ENCODE results near the gene LYZL2.
"Not testable (repeated sequence)": the region's sequence is repeated elsewhere in the genome, so short reads cannot be mapped to it uniquely, and the experiment has no call there.

Gene LYZL2

GRCh38 chr10:30606313-30606712, 23.2 kb downstream of the LYZL2 start:
- Histone ChIP-seq H3K4me1 (ENCODE audit: control insufficient read depth in 1 of 2, insufficient read depth in 2 of 2, low read length in 2 of 2) (no peaks in the 10 kb centered on the region), H3K4me3 (ENCODE audit: low read depth, low read length) (no peak overlapping the region), H3K23ac (ENCODE audit: low read length) (no peak overlapping the region), H2AFZ (ENCODE audit: insufficient read depth, low read length, poor library complexity) (no peak overlapping the region), H3K9me3 (ENCODE audit: insufficient read depth, low read depth, low read length) (no peaks in the 10 kb centered on the region), H4K91ac (ENCODE audit: low read depth, low read length) (no peak overlapping the region), H3K14ac (ENCODE audit: low read length) (no peak overlapping the region), H3K18ac (ENCODE audit: low read length) (no peak overlapping the region), H3K36me3 (ENCODE audit: control insufficient read depth in 1 of 2, insufficient read depth in 2 of 2, low read length in 2 of 2) (no peaks in the 10 kb centered on the region), H3K27me3 (ENCODE audit: insufficient read depth, low read length) (no peaks in the 10 kb centered on the region), H3K4me2 (ENCODE audit: low read length) (no peak overlapping the region), H2BK12ac (ENCODE audit: low read length) (no peak overlapping the region), H3K4ac (ENCODE audit: low read depth, low read length) (no peak overlapping the region), H3K79me1 (ENCODE audit: low read length) (no peaks in the 10 kb centered on the region), H3K27ac (ENCODE audit: low read depth, low read length) (no peak overlapping the region), H4K8ac (ENCODE audit: low read depth, low read length) (no peak overlapping the region), H2AK5ac (ENCODE audit: low read length) (no peak overlapping the region), H2BK5ac (ENCODE audit: low read depth, low read length, poor library complexity) (no peak overlapping the region), H3K9ac (ENCODE audit: low read length) (no peak overlapping the region), H3K79me2 (ENCODE audit: control insufficient read depth, insufficient read depth, low read length, poor library complexity) (no peaks in the 10 kb centered on the region), H2BK120ac (ENCODE audit: insufficient read depth, low read length, poor library complexity) (no peak overlapping the region), H4K12ac (ENCODE audit: low read depth, low read length) (no peak overlapping the region)
- no peak for DNase-seq
- WGBS (ENCODE audit: extremely low coverage, insufficient coverage, insufficient read length) = no CpG with 5 or more reads among the region's 5 CpGs

GRCh38 chr10:30605341-30606121, 24.0 kb downstream of the LYZL2 start:
- H3K27me3 ChIP-seq (ENCODE audit: insufficient read depth, low read length); H3K36me3 ChIP-seq (ENCODE audit: control insufficient read depth in 1 of 2, insufficient read depth in 2 of 2, low read length in 2 of 2); H4K12ac ChIP-seq (ENCODE audit: low read depth, low read length); DNase-seq; H3K4ac ChIP-seq (ENCODE audit: low read depth, low read length); H2BK120ac ChIP-seq (ENCODE audit: insufficient read depth, low read length, poor library complexity); H2AK5ac ChIP-seq (ENCODE audit: low read length); H3K4me1 ChIP-seq (ENCODE audit: control insufficient read depth in 1 of 2, insufficient read depth in 2 of 2, low read length in 2 of 2); H3K14ac ChIP-seq (ENCODE audit: low read length); H3K9ac ChIP-seq (ENCODE audit: low read length); H2BK12ac ChIP-seq (ENCODE audit: low read length); H3K23ac ChIP-seq (ENCODE audit: low read length); H3K79me1 ChIP-seq (ENCODE audit: low read length); H3K27ac ChIP-seq (ENCODE audit: low read depth, low read length); H3K4me3 ChIP-seq (ENCODE audit: low read depth, low read length); H4K91ac ChIP-seq (ENCODE audit: low read depth, low read length); H2AFZ ChIP-seq (ENCODE audit: insufficient read depth, low read length, poor library complexity); H3K4me2 ChIP-seq (ENCODE audit: low read length); H3K79me2 ChIP-seq (ENCODE audit: control insufficient read depth, insufficient read depth, low read length, poor library complexity); H4K8ac ChIP-seq (ENCODE audit: low read depth, low read length); H2BK5ac ChIP-seq (ENCODE audit: low read depth, low read length, poor library complexity); H3K18ac ChIP-seq (ENCODE audit: low read length); H3K9me3 ChIP-seq (ENCODE audit: insufficient read depth, low read depth, low read length): not testable (repeated sequence)
- no CpG with 5 or more reads among the region's 16 CpGs for WGBS (ENCODE audit: extremely low coverage, insufficient coverage, insufficient read length)

DNA sequence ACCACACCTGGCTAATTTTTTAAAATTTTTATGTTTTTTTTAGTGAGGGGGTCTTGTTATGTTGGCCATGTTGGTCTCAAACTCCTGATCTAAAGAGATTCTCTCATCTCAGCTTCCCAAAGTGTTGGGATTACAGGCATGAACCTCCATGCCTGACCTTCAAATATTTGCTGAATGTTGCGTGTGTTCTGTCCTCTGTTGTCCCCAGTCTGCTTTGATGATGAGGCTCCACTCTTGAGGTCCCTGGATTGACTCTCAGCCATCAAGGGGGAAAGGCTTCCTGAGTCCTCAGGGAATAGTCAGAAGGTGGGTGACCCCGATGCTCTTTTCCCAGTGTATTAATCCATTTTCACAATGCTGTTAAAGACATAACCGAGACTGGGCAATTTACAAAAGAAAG, 26.0 kb downstream of the LYZL2 start:
- Histone ChIP-seq H2BK120ac (ENCODE audit: insufficient read depth, low read length, poor library complexity) (no peak overlapping the region), H4K91ac (ENCODE audit: low read depth, low read length) (no peak overlapping the region), H3K4me3 (ENCODE audit: low read depth, low read length) (no peak overlapping the region), H3K23ac (ENCODE audit: low read length) (no peak overlapping the region), H3K4me1 (ENCODE audit: control insufficient read depth in 1 of 2, insufficient read depth in 2 of 2, low read length in 2 of 2) (no peaks in the 10 kb centered on the region), H3K4ac (ENCODE audit: low read depth, low read length) (no peak overlapping the region), H2BK12ac (ENCODE audit: low read length) (no peak overlapping the region), H3K4me2 (ENCODE audit: low read length) (no peak overlapping the region), H3K36me3 (ENCODE audit: control insufficient read depth in 1 of 2, insufficient read depth in 2 of 2, low read length in 2 of 2) (no peaks in the 10 kb centered on the region), H3K27me3 (ENCODE audit: insufficient read depth, low read length) (no peaks in the 10 kb centered on the region), H2AK5ac (ENCODE audit: low read length) (no peak overlapping the region), H3K79me2 (ENCODE audit: control insufficient read depth, insufficient read depth, low read length, poor library complexity) (no peaks in the 10 kb centered on the region), H3K18ac (ENCODE audit: low read length) (no peak overlapping the region), H3K14ac (ENCODE audit: low read length) (no peak overlapping the region), H4K12ac (ENCODE audit: low read depth, low read length) (no peak overlapping the region), H3K27ac (ENCODE audit: low read depth, low read length) (no peak overlapping the region), H4K8ac (ENCODE audit: low read depth, low read length) (no peak overlapping the region), H3K79me1 (ENCODE audit: low read length) (no peaks in the 10 kb centered on the region), H3K9ac (ENCODE audit: low read length) (no peak overlapping the region), H2AFZ (ENCODE audit: insufficient read depth, low read length, poor library complexity) (no peak overlapping the region), H2BK5ac (ENCODE audit: low read depth, low read length, poor library complexity) (no peak overlapping the region), H3K9me3 (ENCODE audit: insufficient read depth, low read depth, low read length) (no peaks in the 10 kb centered on the region)
- DNase-seq = no peak
- WGBS (ENCODE audit: extremely low coverage, insufficient coverage, insufficient read length) = no CpG with 5 or more reads among the region's 3 CpGs

- H3K4me3 ChIP-seq (ENCODE audit: low read depth, low read length) = no peak overlapping the region
- H3K79me1 ChIP-seq (ENCODE audit: low read length) = no peaks in the 10 kb centered on the region
- H3K23ac ChIP-seq (ENCODE audit: low read length) = no peak overlapping the region
- no peaks in the 10 kb centered on the region for H3K79me2 ChIP-seq (ENCODE audit: control insufficient read depth, insufficient read depth, low read length, poor library complexity)
- H2BK5ac ChIP-seq (ENCODE audit: low read depth, low read length, poor library complexity) = no peak overlapping the region
- H3K4me1 ChIP-seq (ENCODE audit: control insufficient read depth in 1 of 2, insufficient read depth in 2 of 2, low read length in 2 of 2) = no peaks in the 10 kb centered on the region
- no CpG with 5 or more reads among the region's 1 CpG for WGBS (ENCODE audit: extremely low coverage, insufficient coverage, insufficient read length)
- H3K27me3 ChIP-seq (ENCODE audit: insufficient read depth, low read length) = no peaks in the 10 kb centered on the region
- H2BK12ac ChIP-seq (ENCODE audit: low read length) = no peak overlapping the region
- no peak overlapping the region for H3K4me2 ChIP-seq (ENCODE audit: low read length)
- H3K4ac ChIP-seq (ENCODE audit: low read depth, low read length) = no peak overlapping the region
- no peak overlapping the region for H4K12ac ChIP-seq (ENCODE audit: low read depth, low read length)
- no peak overlapping the region for H3K14ac ChIP-seq (ENCODE audit: low read length)
- H3K18ac ChIP-seq (ENCODE audit: low read length) = no peak overlapping the region
- no peak overlapping the region for H4K8ac ChIP-seq (ENCODE audit: low read depth, low read length)
- DNase-seq = no peak
- no peaks in the 10 kb centered on the region for H3K36me3 ChIP-seq (ENCODE audit: control insufficient read depth in 1 of 2, insufficient read depth in 2 of 2, low read length in 2 of 2)
- H4K91ac ChIP-seq (ENCODE audit: low read depth, low read length) = no peak overlapping the region
- H3K9ac ChIP-seq (ENCODE audit: low read length) = no peak overlapping the region
- no peak overlapping the region for H2BK120ac ChIP-seq (ENCODE audit: insufficient read depth, low read length, poor library complexity)
- H2AK5ac ChIP-seq (ENCODE audit: low read length) = no peak overlapping the region
- H3K27ac ChIP-seq (ENCODE audit: low read depth, low read length) = no peak overlapping the region
- H3K9me3 ChIP-seq (ENCODE audit: insufficient read depth, low read depth, low read length) = no peaks in the 10 kb centered on the region
- H2AFZ ChIP-seq (ENCODE audit: insufficient read depth, low read length, poor library complexity) = no peak overlapping the region
These were observed 26.8 kb downstream of the LYZL2 start for GRCh38 chr10:30602747-30603146.
